MM.1S (cell line): Measurements from ENCODE around the gene CNTLN.

Experiments used
- DNase-seq: peaks from one replicate; pipeline ENCODE4 v3.0.0-alpha.2; 2015
- H2AFZ ChIP-seq: fragments of 300-600 bp; sonication (generic); 2 replicates; pipeline ENCODE4 v1.6.0; 2016; ENCODE audit warnings: antibody characterized with exemption, low read length
- H3F3A ChIP-seq: fragments of 300-600 bp; sonication (generic); 2 replicates; pipeline ENCODE4 v1.6.1; 2016; ENCODE audit warnings: mild to moderate bottlenecking, antibody characterized with exemption, low read length, moderate library complexity, mixed read lengths; ENCODE audit not compliant: insufficient read depth
- H3K27ac ChIP-seq: fragments of 300-600 bp; sonication (generic); 2 replicates; pipeline ENCODE4 v1.5.1; 2016; ENCODE audit warnings: mild to moderate bottlenecking, low read length
- H3K27me3 ChIP-seq: fragments of 300-600 bp; sonication (generic); replicated peaks from 2 replicates; pipeline ENCODE4 v1.6.0; 2016; ENCODE audit warnings: low read length; ENCODE audit not compliant: insufficient read depth
- H3K36me3 ChIP-seq: fragments of 300-600 bp; sonication (generic); replicated peaks from 2 replicates; pipeline ENCODE4 v1.6.1; 2016; ENCODE audit warnings: mild to moderate bottlenecking, low read length, mixed read lengths; ENCODE audit not compliant: insufficient read depth
- H3K4me1 ChIP-seq: fragments of 300-600 bp; sonication (generic); 2 replicates; pipeline ENCODE4 v1.6.1; 2016; ENCODE audit warnings: low read length, mixed read lengths
- H3K4me2 ChIP-seq: fragments of 300-600 bp; sonication (generic); 2 replicates; pipeline ENCODE4 v1.6.0; 2016; ENCODE audit warnings: low read depth, low read length
- H3K4me3 ChIP-seq: fragments of 300-600 bp; sonication (generic); 2 replicates; pipeline ENCODE4 v1.5.1; 2016; ENCODE audit warnings: low read length, mixed read lengths
- H3K79me2 ChIP-seq: fragments of 300-600 bp; sonication (generic); 2 replicates; pipeline ENCODE4 v1.6.1; 2016; ENCODE audit warnings: mixed run types, low read length, mixed read lengths
- H3K9ac ChIP-seq: fragments of 300-600 bp; sonication (generic); 2 replicates; pipeline ENCODE4 v1.6.1; 2016; ENCODE audit warnings: low read length, mixed read lengths
- H3K9me2 ChIP-seq: fragments of 300-600 bp; sonication (generic); replicated peaks from 2 replicates; pipeline ENCODE4 v1.6.1; 2016; ENCODE audit warnings: mild to moderate bottlenecking, low read length, mixed read lengths; ENCODE audit not compliant: insufficient read depth
- H3K9me3 ChIP-seq: fragments of 300-600 bp; sonication (generic); replicated peaks from 2 replicates; pipeline ENCODE4 v1.6.1; 2016; ENCODE audit warnings: mild to moderate bottlenecking, low read length, mixed read lengths; ENCODE audit not compliant: insufficient read depth
- H4K20me1 ChIP-seq: fragments of 300-600 bp; sonication (generic); 2 replicates; pipeline ENCODE4 v1.6.1; 2016; ENCODE audit warnings: mild to moderate bottlenecking, low read length, moderate library complexity, mixed read lengths; ENCODE audit not compliant: insufficient read depth
- CTCF ChIP-seq: fragments of 300-600 bp; sonication (generic); IDR thresholded peaks from 2 replicates; pipeline ENCODE4 v1.5.1; 2016; ENCODE audit warnings: antibody characterized with exemption, low read length, mixed read lengths
- EZH2 ChIP-seq: fragments of 300-600 bp; sonication (generic); optimal IDR thresholded peaks from 2 replicates; pipeline ENCODE3; 2017; ENCODE audit warnings: low read depth, mild to moderate bottlenecking, antibody characterized with exemption, low read length, mixed read lengths
- EZH2phosphoT487 ChIP-seq: fragments of 300-600 bp; sonication (generic); IDR thresholded peaks from 2 replicates; pipeline ENCODE4 v1.6.1; 2018; ENCODE audit warnings: antibody characterized with exemption, low read length

CNTLN gene

GRCh38 chr9:17488662-17489061 is 353.8 kb downstream of the CNTLN start:
- H3K27ac ChIP-seq = no peak overlapping the region
- H3K9me3 ChIP-seq = no peaks in the 10 kb centered on the region
- no peak for DNase-seq
- no peaks in the 10 kb centered on the region for H3K27me3 ChIP-seq
- no peak overlapping the region for H3K4me2 ChIP-seq
- no peaks in the 10 kb centered on the region for H3K4me1 ChIP-seq
- no peak overlapping the region for H2AFZ ChIP-seq
- no peaks in the 10 kb centered on the region for H3K36me3 ChIP-seq
- no peak overlapping the region for H3K9ac ChIP-seq
- H3F3A ChIP-seq = no peaks in the 10 kb centered on the region
- H3K9me2 ChIP-seq = no peaks in the 10 kb centered on the region
- H3K79me2 ChIP-seq = no peaks in the 10 kb centered on the region
- H3K4me3 ChIP-seq = no peak overlapping the region
- H4K20me1 ChIP-seq = no peaks in the 10 kb centered on the region
- TF ChIP-seq EZH2 (no peak), CTCF (no peak), EZH2phosphoT487 (no peak)

GRCh38 chr9:17490110-17490509 is 355.3 kb downstream of the CNTLN start:
- H3K27me3 ChIP-seq = no peaks in the 10 kb centered on the region

GRCh38 chr9:17491780-17492179 is 356.9 kb downstream of the CNTLN start:
- Histone ChIP-seq H2AFZ (no peak overlapping the region), H3K27ac (no peak overlapping the region), H3K36me3 (no peaks in the 10 kb centered on the region), H3K9me3 (no peaks in the 10 kb centered on the region), H3K4me3 (no peak overlapping the region), H3K9ac (no peak overlapping the region), H3K4me1 (no peaks in the 10 kb centered on the region), H3K9me2 (no peaks in the 10 kb centered on the region), H3K4me2 (no peak overlapping the region), H3F3A (no peaks in the 10 kb centered on the region), H4K20me1 (no peaks in the 10 kb centered on the region), H3K27me3 (no peaks in the 10 kb centered on the region), H3K79me2 (no peaks in the 10 kb centered on the region)
- no peak for DNase-seq
- TF ChIP-seq CTCF (no peak), EZH2phosphoT487 (no peak)

More at GRCh38 chr9:17490110-17490509, 355.3 kb downstream of the CNTLN start:
- H3K79me2 ChIP-seq = no peaks in the 10 kb centered on the region
- TF ChIP-seq EZH2phosphoT487 (no peak), EZH2 (no peak), CTCF (no peak)
- no peak overlapping the region for H3K27ac ChIP-seq
- H3K9ac ChIP-seq = no peak overlapping the region
- no peaks in the 10 kb centered on the region for H3K9me3 ChIP-seq
- no peaks in the 10 kb centered on the region for H3K36me3 ChIP-seq
- H3K4me2 ChIP-seq = no peak overlapping the region
- no peaks in the 10 kb centered on the region for H3K4me1 ChIP-seq
- DNase-seq = no peak
- H2AFZ ChIP-seq = no peak overlapping the region
- no peaks in the 10 kb centered on the region for H4K20me1 ChIP-seq
- no peak overlapping the region for H3K4me3 ChIP-seq
- H3K9me2 ChIP-seq = no peaks in the 10 kb centered on the region
- no peaks in the 10 kb centered on the region for H3F3A ChIP-seq

GRCh38 chr9:17503196-17503595 is 368.4 kb downstream of the CNTLN start:
- Histone ChIP-seq H3K36me3 (no peaks in the 10 kb centered on the region), H3F3A (no peaks in the 10 kb centered on the region), H4K20me1 (no peaks in the 10 kb centered on the region), H3K27me3 (no peaks in the 10 kb centered on the region), H2AFZ (no peak overlapping the region), H3K9ac (no peak overlapping the region), H3K4me1 (no peaks in the 10 kb centered on the region), H3K9me3 (no peaks in the 10 kb centered on the region), H3K27ac (no peak overlapping the region), H3K4me3 (no peak overlapping the region), H3K4me2 (no peak overlapping the region), H3K9me2 (no peaks in the 10 kb centered on the region), H3K79me2 (no peaks in the 10 kb centered on the region)
- TF ChIP-seq EZH2 (no peak), CTCF (no peak), EZH2phosphoT487 (no peak)
- DNase-seq = no peak
